GM19463 (cell line): ENCODE results near the gene CYBRD1.
A peak's percentile ranks its signal among the peaks of the same experiment; 100 is the strongest.

Experiments
- ATAC-seq: cut with Tn5 transposase; IDR thresholded peaks from one replicate; pipeline ENCODE4 v1.9.1; 2021; ENCODE audit warnings: mild to moderate bottlenecking, moderate library complexity; ENCODE audit not compliant: unreplicated experiment

CYBRD1 gene

GRCh38 chr2:171598713-171599319 lies 76.5 kb downstream of the CYBRD1 start:
- ATAC-seq: peak; percentile 97

GRCh38 chr2:171600126-171600525 lies 77.9 kb downstream of the CYBRD1 start:
- ATAC-seq: no peak

- no peak for ATAC-seq
Measured at GRCh38 chr2:171602352-171602751, 80.1 kb downstream of the CYBRD1 start.
